Limb (tissue), 2 donors: Measurements from ENCODE around the gene GLOD4.
"Not testable (repeated sequence)": the region's sequence is repeated elsewhere in the genome, so short reads cannot be mapped to it uniquely, and the experiment has no call there.

ENCODE experiments used
- DNase-seq, 2 donors: peaks; one replicate each; pipeline ENCODE4 v3.0.0-alpha.2; 2016; ENCODE audit errors: extremely low spot score in 2 of 2

GLOD4 gene

DNA sequence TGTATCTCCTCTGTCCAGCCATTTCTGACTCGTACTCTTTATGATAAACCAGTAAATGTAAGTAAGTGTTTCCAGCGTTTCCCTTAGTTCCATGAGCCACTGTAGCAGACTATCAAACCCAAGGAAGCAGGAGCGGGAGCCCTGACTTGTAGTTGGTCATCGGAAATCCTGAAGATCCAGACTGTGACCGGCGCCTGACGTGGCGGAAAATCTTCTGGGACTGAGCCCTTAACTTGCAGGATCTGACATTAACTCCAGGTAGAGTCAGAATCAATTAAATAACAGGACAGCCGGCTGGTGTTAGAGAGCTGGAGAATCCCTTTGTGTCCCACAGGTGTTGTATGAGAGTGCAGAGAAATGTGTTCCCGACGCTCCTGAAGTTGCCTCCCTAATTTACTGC lies 4.0 kb downstream of the GLOD4 start:
- no peak for DNase-seq

DNA sequence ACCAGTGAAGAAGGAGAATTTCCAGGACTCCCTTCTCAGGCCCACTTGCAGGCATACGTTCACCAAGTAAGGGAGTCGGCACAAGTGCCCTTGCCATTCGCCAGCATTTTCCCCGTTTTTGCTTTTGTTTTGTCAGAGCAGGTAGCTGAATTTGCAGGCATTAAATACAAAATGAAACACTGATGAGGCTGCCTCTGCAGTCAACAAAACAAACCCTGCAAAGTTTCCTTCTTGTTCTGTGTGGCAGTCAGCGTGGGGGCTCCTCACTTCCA lies 7.8 kb downstream of the GLOD4 start:
- no peak for DNase-seq

DNA sequence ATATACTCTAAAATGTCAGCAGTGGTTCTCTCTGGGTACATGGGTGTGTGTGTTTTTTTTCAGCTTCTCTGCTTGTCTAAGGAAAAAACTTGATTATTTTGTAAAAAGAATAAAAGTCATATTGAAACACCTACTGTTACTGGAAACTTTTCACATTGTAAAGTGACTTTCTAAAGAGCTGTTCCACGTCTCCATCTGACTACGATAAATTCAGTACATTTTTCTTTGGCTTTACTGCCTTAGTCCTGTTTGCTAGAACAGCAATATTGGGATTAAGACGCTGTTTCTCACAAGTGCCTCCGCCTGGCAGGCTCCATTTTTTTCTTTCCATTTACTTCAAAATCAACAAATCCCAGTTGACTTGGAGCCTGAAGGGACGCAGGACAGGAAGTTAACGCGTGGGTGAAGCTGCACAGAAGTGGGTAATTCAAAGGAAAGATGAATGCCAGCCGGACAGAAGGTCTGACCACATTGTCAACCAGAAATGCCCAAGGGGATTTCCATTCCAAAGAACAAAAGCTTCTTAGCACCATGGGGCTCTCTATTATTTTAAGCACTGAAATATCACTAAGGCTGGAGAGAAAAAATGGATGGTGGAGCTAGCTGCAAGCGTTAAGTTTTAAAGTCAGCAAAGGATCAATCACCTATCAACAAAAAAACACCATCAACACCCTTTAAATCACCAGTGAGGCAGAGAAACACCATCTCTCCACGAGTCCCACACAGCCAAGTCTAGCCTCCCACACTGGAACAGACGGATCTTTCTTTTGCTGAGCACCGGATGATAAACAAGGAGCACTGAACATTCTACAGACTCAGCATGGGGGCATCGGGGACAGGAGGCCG lies 8.4 kb downstream of the GLOD4 start:
- DNase-seq = no peak

DNA sequence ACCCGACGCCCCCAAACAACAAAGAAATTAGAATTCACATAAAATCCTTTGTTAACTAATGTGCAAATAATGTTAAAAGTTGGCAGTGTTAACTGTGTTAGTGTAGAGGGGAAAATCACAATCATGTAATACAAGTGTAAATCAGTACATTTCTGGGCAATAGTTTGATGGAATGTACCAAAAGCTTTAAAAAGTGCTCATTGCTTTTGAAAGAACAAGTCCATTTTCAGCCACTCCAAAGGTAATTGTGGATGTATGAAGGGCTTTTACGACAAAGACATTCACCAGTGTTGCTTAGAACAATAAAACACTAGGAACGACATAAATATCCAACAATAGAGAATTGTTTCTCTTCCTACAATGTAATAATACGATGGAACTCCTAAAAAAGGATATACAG lies 9.1 kb downstream of the GLOD4 start:
- no peak for DNase-seq

DNA sequence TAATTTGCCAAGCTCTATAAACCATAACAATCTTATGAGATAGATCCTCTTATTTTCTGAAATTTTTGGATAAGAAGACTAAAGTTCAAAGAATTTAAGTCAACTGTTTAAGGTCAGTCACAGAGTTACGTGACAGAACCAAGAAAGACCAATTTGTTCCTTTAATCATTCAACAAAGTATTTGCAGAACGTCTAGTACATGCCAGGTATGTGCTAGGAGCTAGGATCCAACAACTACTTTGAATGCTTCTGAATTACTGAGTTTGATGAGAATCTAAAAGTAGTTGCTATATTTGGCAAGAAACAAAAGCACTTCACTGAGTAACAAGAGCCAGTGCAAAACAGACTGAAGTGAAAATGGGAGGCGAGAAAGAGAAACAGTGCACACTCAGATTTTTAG lies 15.0 kb downstream of the GLOD4 start:
- no peak for DNase-seq

DNA sequence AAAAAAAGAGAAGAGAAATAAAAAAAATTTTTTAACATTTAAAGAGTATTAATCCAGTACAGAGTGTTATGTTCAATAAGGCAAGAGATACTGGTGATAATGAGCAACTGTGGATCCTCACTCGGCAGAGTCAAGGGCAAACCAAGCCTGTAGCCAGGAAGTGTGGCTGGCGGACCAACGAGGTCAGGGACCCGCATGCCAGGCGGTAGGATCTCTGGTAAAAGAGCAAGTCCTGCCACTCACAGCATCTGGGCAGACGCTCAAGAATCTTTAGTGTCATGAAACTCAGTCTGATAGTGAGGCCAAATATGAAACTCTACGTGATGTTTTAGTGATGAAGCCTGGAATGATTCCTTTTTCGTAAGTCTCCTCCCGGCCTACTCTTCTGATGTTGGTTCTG lies 21.7 kb downstream of the GLOD4 start:
- DNase-seq = no peak

DNA sequence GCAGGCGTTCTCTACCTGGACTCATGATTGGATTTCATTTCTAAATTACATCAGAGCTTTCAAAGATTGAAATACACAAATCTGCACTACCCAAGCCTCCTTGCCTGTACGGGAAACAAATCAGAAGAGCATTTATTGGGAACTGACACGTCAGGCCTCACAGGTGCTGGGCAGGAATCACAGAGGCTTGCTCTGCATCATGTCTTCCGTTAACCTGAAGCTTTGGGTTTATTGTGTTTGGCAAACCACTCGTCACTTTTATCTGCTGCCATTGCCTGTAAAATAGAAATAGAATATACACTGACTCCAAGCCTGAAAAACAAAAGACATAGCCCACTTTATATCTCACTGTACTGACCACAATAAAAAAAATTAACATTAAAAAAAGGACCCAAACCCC lies 22.1 kb downstream of the GLOD4 start:
- DNase-seq = no peak

DNA sequence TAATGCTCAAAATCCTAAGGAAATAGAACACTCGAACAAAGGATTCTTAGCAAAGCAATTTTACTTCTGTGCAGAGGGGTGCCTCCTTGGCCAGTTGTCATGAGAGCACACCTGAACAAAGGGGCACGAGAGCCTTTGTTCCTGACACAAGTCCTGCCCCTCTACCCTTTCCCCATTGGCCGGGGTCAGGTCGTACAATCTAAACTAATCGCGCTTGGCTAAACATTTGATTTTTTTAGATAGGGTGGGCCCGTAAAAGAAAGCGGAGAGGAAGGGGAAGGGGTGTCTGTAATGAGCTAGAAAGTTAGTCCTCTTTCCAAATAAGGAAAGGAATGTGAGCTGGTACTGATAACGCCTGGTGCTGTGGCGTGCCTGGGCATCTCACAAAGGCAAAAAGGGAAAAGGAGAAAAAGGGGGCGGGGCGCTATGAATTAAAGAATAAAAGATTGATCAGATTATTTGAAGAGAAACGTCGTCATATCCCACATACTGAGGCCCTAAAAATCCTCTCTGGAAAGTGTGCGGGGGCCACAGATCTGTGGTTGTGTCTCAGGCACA lies 26.0 kb downstream of the GLOD4 start:
- DNase-seq = not testable (repeated sequence)

DNA sequence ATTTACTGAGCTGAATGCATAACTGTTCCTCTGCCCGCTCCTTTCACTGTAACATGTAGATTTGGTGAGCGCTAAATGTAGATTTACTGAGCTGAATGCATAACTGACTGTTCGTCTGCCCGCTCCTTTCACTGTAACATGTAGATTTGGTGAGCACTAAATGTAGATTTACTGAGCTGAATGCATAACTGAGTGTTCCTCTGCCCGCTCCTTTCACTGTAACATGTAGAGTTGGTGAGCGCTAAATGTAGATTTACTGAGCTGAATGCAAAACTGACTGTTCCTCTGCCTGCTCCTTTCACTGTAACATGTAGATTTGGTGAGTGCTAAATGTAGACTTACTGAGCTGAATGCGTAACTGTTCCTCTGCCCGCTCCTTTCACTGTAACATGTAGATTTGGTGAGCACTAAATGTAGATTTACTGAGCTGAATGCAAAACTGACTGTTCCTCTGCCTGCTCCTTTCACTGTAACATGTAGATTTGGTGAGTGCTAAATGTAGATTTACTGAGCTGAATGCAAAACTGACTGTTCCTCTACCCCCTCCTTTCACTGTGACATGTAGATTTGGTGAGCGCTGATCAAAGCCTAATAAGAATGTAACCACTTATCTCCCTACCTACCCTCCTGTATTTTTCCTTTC lies 26.6 kb downstream of the GLOD4 start:
- not testable (repeated sequence) for DNase-seq

DNA sequence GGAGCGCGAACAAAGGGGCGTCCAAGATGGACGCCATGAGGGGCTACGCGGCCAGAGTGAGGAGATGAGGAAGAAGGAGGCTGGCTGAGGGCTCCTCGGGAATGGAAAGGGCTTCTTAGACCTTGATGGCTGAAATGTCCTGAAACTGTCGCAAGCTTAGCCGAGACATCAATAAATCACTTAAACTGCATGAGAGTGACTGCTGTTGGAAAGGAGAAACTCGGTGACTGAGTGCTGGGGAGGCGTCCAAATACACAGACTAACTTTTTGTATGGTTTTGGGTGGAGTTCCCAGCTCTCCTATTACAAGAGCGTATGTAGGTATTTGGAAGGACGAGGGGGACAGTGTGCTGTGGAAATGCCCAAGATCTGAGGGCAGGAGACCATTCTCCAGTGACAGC lies 28.7 kb downstream of the GLOD4 start:
- no peak for DNase-seq

DNA sequence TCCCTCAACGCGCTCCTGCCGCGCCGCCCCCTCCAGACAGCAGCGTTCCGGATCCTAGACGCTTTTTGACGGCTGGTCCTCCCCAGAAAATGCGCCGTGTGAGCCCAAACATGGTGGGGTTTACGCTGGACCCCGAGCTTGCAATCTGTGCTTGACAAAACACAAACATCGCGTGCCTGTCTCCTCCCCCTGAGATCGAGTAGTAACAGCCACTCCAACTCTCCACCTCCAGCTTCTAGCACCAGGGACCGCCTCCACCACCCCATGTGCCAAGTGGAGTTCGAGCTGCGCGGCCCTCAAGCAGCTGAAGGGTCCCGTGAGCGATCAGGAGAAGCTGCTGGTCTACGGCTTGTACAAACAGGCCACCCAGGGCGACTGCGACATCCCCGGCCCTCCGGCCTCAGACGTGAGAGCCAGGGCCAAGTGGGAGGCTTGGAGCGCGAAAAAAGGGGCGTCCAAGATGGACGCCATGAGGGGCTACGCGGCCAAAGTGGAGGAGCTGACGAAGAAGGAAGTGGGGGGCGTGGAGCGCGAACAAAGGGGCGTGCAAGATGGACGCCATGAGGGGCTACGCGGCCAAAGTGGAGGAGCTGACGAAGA lies 29.4 kb downstream of the GLOD4 start:
- DNase-seq = peak; percentile 65 to 75

DNA sequence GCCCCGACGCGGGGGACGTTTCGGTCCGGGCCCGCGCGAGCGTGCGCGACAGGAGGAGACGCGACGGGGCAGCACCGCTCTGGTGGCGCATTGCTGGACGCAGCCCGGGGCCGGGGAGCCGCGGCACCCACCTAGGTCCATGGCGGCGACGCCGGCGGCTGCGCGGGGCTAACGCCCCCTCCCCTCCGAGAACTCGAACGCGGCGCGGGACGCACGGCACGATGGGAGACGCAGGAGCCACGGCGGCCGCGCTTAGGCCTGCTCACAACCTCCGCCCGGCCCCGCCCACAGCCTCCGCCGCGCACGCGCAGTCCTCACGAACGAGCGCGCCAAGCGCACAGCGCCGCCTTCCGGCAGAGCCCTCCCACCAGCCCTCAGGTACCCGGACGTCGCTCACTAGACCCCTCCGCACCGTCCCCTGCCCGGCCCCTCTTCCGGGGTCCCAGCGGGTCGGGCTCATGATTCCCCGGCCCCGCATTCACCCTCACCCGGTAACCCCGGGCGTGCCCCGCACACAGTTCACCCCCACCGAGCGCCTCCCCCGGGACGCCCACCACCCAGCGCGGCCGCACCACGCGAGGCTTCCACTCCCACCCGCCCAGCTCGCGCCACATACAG lies 30.0 kb downstream of the GLOD4 start, which contains the start of gene GEMIN4:
GEMIN4 (minus strand) TSS at position 263 of the 618 bp plus-strand sequence; CDS start at position 141, 122 bp downstream.
- peak; percentile 93 to 99 for DNase-seq

DNA sequence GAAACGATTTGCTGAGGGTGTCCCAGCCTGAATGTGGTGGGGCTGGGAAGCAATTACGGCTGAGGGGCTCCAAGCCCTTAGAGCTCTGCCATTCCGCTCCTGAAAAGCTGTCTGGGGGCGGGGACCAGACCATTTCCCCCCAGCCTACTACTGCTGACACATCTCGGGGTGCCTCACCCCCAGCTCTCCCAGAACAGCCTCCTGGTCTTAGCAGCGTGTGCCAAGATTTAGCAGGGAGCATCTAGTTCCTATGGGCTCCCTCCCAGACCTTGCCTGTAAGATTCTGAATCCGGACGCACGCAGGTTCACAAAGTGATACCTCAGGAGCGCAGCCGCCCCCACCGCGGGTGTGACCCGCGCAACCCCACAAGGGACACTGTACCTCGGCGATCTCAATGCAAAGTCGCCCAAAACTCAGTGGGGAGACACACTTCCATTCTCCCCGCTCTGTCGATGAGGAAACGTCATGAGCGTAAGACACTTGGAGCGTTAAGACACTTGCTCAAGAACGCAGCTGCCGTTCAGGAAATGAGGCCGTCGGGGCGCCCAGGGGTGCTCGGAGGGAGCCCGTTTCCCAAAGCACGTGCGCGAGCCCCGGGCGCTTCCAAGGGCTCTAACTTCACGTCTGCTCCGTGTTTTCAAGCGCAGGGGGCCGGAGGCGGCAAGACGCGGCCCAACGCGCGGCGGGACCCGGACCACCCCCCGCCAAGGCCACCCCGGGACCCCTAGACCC lies 30.6 kb downstream of the GLOD4 start:
- peak in 1 of 2 donors; percentile 41 for DNase-seq

DNA sequence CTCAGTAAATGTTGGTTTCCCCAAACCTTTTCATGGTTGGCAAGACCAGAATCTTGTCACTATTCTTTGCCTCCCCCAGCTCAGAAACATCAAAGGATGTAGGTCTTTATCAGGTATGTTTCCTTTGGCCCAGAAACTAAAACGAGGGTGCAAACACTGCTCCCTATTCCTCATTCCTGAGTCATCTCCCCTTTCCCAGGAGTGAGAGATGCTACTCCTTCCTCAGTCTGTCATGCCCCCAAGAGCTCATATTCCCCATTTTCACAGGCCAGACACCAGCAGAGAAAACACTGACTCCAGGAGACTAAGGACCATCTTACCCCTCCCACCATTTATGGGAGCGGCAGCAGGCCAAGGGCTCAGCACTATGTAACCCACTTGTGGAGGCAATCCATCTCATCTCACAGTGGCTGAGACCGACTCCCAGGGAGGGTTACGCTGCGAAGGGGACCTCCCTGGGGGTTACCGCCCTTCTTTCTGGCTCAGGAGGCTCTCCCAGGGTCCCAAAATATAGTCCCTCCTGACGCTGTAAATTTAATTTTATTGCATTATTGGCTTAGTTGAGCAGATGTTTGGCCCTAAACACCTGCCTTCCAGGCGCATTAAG lies 31.5 kb downstream of the GLOD4 start:
- no peak for DNase-seq

DNA sequence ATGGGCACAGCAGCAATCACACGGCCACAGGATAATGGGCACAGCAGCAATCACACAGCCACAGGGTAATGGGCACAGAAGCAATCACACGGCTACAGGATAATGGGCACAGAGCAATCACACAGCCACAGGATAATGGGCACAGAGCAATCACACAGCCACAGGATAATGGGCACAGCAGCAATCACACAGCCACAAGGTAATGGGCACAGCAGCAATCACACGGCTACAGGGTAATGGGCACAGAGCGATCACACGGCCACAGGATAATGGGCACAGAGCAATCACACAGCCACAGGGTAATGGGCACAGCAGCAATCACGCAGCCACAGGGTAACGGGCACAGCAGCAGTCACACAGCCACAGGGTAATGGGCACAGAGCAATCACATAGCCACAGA lies 32.7 kb downstream of the GLOD4 start:
- DNase-seq = not testable (repeated sequence)

DNA sequence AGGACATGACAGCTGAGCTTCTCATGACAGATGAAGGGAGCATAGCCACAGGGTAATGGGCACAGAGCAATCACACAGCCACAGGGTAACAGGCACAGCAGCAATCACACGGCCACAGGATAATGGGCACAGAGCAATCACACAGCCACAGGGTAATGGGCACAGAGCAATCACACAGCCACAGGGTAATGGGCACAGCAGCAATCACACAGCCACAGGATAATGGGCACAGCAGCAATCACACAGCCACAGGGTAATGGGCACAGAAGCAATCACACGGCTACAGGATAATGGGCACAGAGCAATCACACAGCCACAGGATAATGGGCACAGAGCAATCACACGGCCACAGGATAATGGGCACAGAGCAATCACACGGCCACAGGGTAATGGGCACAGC lies 33.5 kb downstream of the GLOD4 start:
- not testable (repeated sequence) for DNase-seq

DNA sequence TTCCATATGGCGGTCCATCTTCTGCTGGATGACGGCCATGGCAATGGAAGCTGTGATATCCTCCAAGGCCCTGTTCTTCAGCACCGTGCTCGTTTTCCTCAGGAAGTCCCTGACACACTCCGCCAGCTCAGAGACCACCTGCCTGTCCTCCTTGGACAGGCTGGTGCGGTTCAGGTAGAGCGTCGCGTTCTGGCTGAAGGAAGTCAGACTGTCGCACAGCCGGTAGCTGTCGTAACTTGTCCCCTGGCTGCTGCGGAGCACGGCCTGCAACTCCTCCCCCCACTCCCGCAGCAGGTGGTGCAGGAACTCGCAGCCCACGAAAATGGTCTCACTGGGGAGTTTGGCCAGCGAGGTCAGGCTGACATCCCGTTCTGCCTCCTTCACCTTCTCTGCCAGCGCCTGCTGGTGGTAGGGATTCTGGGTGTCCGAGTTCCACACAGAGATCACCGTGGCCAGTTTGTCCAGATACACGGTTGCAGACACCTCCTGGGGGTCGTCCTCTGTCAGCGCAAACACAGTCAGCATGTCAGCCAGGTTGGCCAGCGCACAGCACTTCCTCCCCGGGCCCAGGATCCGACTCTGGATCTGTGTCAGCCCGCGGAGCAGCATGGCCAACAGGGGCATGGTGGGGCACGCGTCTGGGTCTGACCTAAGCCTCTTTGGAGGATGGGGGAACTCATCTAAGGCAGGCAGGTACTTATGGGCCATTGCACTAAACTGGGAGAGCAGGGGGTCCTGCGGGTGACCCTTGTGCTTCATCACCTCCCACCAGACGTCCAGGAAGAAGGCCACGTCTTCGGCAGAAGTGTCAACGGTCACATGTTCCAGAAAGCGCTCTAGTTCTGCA lies 35.1 kb downstream of the GLOD4 start:
- DNase-seq = no peak

DNA sequence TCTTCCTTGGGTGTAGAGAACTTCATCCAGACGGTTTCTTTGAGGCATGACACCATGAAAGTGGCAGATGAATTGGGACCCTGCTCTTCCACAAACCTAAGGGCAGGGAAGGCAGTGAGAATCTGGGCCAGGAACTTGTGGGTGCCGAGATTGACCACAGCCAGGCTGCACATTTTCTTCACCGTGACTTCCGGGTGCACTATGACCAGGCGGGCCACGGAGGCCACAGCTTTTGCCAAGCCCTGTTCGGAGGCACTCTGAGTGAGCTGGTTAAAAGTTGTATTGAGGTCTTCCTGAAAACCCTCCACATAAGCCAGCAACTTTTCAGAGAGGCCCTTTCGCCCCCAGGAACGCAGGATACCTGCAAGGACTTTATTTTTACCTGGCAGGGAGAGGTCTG lies 35.9 kb downstream of the GLOD4 start:
- no peak for DNase-seq

DNA sequence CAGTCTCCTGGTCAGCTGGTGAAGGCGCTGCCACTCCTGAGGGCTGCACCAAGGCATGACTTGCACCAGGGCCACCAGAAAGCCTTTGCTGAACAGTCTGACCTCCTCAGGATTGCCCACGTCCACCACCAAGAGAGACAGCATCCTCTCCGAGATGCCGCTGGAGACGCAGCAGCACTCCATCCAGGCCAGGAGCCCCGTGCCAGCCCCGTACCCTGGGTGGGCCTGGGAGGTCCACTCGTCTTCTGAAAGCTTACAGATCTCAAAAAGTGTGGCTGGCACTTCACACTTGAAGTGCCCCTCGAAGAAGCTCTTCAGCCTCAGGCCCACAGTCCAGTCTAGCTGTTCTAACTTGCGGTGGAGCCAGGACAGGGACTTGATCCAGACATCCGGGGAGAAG lies 36.7 kb downstream of the GLOD4 start:
- DNase-seq = no peak

DNA sequence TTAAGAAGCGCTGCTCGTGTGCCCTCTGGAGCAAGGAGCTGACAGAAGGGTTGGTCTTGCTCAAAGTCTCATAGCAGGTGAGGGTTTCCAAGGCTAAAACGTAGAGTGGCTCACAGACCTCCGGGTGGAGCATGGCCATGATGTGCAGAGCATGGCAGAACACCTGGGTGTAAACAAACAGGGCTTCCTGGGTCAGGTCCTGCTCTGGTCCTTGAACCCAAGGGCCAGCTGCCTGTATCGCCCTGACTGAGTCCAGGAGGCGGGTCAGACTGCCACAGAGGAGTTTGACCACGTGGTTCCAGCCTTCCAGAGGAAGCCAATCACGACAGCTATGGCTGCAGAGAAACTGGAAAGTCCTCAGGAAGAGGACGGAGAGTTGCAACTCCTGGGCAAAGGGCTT lies 37.1 kb downstream of the GLOD4 start:
- DNase-seq = no peak
